ENCODE data around the gene DERL3.

Gene DERL3

GRCh38 chr22:23829845-23830372, 8.9 kb downstream of the DERL3 start:
- Histone ChIP-seq H3K9me3 (no peaks in the 10 kb centered on the region), H3K4me1 (peaks cover 22% of the 10 kb centered on the region), H3K4me3 (ENCODE audit: low read depth, low read length) (no peak overlapping the region), H3K27me3 (no peaks in the 10 kb centered on the region), H3K36me3 (peaks cover 75% of the 10 kb centered on the region)
- DNase-seq: no peak
- TF ChIP-seq CTCF (IDR thresholded peaks at IDR 0.05; ENCODE audit: low read depth, low read length): no peak

DNA sequence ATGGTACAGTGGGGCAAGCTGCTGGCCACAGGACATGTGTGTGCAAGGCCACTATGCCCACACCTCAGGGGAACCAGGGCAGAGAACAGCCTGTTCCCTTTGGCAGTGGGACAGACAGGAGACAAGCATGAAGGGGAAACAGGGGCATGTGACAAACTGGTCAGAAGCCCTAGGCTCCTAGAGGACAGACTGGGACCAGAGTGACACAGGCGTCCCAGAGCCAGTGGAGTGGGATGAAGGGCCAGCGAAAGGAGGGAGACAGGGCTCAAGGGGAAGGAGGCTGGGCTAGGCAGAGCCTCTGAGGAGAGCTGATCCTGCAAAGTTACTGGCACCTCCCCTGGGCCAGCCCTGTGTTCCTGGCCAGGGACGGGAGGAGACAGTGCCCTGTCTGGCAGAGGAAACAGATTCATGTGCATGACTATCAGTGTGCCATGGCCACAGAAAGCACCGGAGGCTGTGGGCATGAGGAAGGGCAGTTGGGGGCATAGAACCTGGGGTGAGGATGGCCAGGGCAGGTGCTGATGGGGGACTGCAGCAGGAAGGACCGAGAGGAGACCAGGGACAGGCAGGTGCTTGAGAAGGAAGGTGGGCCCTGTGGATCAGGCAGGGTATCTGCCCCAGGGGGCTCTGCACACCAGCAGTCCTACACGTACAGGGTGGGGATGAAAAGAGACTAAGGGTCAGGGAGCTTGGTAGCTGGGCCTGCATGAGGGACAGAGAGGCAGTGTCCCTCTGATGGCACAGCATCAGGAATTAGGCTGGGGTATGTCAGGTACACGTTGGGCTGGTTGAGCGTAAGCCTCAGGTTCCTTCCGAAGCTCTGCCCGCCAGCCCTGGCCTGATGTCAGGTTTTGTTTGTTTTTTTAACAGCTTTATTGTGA, 9.8 kb downstream of the DERL3 start:
- H3K36me3 ChIP-seq: peaks cover 79% of the 10 kb centered on the region
- no peak overlapping the region for H3K4me3 ChIP-seq (ENCODE audit: low read depth, low read length)
- H3K9me3 ChIP-seq: no peaks in the 10 kb centered on the region
- no peak for DNase-seq
- no peaks in the 10 kb centered on the region for H3K27me3 ChIP-seq
- peaks cover 22% of the 10 kb centered on the region for H3K4me1 ChIP-seq
- TF ChIP-seq CTCF (IDR thresholded peaks at IDR 0.05; ENCODE audit: low read depth, low read length): no peak

- peaks cover 77% of the 10 kb centered on the region for H3K36me3 ChIP-seq
- no peak overlapping the region for H3K4me3 ChIP-seq (ENCODE audit: low read depth, low read length)
- TF ChIP-seq CTCF (IDR thresholded peaks at IDR 0.05; ENCODE audit: low read depth, low read length): no peak
- no peaks in the 10 kb centered on the region for H3K27me3 ChIP-seq
- H3K9me3 ChIP-seq: no peaks in the 10 kb centered on the region
- H3K4me1 ChIP-seq: peaks cover 22% of the 10 kb centered on the region
- no peak for DNase-seq
These were observed 11.3 kb downstream of the DERL3 start for GRCh38 chr22:23827351-23827995.

- H3K4me1 ChIP-seq: peaks cover 22% of the 10 kb centered on the region
- no peak overlapping the region for H3K4me3 ChIP-seq (ENCODE audit: low read depth, low read length)
- H3K9me3 ChIP-seq: no peaks in the 10 kb centered on the region
- peaks cover 82% of the 10 kb centered on the region for H3K36me3 ChIP-seq
- TF ChIP-seq CTCF (IDR thresholded peaks at IDR 0.05; ENCODE audit: low read depth, low read length): no peak
- DNase-seq: peak; percentile 74
- H3K27me3 ChIP-seq: no peaks in the 10 kb centered on the region
These were observed 12.1 kb downstream of the DERL3 start for GRCh38 chr22:23826510-23827350.

GRCh38 chr22:23825246-23825905, 13.4 kb downstream of the DERL3 start:
- Histone ChIP-seq H3K9me3 (no peaks in the 10 kb centered on the region), H3K4me1 (peaks cover 22% of the 10 kb centered on the region), H3K27me3 (no peaks in the 10 kb centered on the region), H3K4me3 (ENCODE audit: low read depth, low read length) (no peak overlapping the region), H3K36me3 (peaks cover 83% of the 10 kb centered on the region)
- TF ChIP-seq CTCF (IDR thresholded peaks at IDR 0.05; ENCODE audit: low read depth, low read length): no peak
- DNase-seq: no peak
